Measurements from ENCODE around the gene CA6.
"Not testable (repeated sequence)": the region's sequence is repeated elsewhere in the genome, so short reads cannot be mapped to it uniquely, and the experiment has no call there.

The CA6 gene

DNA sequence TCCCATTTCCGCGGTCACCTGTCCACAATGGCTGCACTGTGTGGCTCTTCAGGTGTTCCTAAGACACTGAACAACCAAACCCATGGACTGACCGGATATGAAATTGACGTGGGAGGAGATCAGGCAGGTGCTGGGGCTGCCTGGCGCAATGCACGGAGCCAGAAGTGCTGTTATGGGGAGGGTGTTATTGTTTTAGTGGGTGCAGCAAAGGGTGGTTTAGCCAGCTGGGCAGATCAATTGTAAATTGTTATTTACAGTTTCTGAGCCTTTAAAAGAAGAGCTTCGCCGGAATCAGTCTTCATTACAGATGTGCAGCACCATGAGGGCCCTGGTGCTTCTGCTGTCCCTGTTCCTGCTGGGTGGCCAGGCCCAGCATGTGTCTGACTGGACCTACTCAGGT is at the start of gene CA6:
CA6 (plus strand) TSS at position 301 of the 400 bp plus-strand sequence; CDS start at position 320, 19 bp downstream.
- DNase-seq (ENCODE audit: low read depth in 2 of 2), result no peak

GRCh38 chr1:8896775-8897174 is 48.9 kb upstream of the CA6 start:
- DNase-seq (ENCODE audit: low read depth in 2 of 2), result not testable (repeated sequence)

- DNase-seq (ENCODE audit: low read depth in 2 of 2), result not testable (repeated sequence)
Observed at GRCh38 chr1:8897505-8897904, 48.2 kb upstream of the CA6 start.

GRCh38 chr1:8898418-8898817 is 47.2 kb upstream of the CA6 start:
- not testable (repeated sequence) for DNase-seq (ENCODE audit: low read depth in 2 of 2)

DNA sequence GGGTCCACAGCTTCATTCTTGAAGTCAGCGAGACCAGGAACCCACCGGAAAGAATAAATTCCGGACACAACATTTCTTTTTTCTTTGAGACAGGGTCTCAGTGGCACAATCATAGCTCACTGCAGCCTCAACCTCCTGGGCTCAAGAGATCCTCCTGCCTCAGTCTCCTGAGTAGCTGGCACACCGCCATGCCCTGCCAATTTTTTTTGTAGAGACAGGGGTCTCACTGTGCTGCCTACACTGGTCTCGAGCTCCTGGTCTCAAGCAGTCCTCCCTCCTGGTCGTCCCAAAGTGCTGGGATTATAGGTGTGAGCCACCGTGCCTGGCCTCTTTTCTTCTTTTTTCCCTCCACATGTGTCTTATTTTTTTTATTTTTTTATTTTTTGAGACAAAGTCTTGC is 46.6 kb upstream of the CA6 start:
- no peak for DNase-seq (ENCODE audit: low read depth in 2 of 2)

DNA sequence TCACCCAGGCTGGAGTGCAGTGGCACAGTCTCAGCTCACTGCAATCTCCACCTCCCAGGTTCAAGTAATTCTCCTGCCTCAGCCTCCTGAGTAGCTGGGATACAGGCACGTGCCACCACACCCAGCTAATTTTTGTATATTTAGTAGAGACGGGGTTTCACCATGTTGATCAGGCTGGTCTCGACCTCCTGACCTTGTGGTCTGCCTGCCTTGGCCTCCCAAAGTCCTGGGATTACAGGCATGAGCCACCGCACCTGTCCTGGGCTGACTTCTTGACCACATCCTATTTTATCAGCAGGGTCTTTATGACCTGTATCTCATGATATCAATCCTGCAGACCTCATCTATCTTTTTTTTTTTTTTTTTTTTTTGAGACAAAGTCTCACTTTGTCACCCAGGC is 45.0 kb upstream of the CA6 start:
- DNase-seq (ENCODE audit: low read depth in 2 of 2), result not testable (repeated sequence)

DNA sequence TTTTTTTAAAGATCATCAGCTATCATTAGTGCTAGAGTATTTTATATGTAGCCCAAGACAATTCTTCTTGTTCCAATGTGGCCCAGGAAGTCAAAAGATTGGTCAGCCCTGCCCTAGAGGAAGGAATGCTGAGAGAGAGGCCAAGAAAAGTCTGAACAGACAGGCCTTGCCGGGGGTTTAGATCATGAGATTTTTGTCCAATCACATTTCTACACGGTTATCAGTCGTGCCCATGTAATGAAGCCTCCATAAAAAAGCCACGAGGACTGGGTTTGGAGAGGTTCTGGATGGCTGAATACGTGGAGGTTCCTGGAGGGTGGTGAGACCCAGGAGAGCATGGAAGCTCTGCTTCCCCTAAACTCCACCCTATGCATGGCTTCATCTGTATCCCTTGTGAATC is 42.9 kb upstream of the CA6 start:
- DNase-seq (ENCODE audit: low read depth in 2 of 2), result no peak

DNA sequence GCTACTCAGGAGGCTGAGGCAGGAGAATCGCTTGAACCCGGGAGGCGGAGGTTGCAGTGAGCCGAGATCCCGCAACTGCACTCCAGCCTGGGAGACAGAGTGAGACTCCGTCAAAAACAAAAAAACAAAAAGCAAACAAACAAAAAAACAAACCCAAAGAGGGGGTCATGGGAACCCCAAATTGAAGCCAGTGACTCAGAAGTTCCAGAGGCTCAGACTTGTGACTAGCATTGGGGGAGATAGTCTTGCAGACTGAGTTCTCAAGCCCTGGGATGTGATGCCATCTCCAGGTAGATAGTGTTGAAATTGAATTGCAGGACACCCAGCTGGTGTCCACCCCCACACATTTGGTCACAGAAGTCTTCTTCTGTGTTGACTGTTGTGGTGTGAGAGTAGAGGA is 42.3 kb upstream of the CA6 start:
- no peak for DNase-seq (ENCODE audit: low read depth in 2 of 2)

DNA sequence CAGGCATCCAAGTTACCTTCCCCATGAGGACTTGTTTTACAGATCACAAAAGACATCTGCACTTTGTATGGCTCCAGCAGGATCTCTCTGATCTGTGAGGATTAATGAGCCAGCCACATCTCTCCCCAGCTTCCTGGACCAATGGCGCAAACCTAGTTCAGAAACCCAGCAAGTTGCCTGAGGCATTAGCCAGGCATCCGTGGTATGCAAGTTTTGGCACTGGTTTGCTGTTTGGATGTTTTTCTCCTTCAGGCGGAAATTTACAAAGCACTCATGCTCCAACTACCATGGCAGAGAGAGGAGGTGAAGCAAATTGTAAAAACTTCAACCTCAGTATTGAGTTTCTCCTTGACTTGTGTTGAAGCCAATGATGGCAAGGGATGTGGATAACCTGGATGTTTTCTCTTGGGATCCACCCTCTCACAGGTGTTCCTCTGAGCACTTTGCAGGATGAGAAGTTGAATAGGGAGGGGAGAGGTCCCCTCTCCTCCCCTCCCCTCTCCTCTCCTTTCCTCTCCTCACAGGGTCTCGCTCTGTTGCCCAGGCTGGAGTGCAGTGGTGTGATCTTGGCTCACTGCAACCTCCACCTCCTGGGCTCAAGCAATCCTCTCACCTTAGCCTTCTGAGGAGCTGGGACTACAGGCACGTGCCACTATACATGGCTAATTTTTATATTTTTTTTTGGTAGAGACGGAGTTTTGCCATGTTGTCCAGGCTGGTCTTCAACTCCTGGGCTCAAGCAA is 41.6 kb upstream of the CA6 start:
- no peak for DNase-seq (ENCODE audit: low read depth in 2 of 2)

DNA sequence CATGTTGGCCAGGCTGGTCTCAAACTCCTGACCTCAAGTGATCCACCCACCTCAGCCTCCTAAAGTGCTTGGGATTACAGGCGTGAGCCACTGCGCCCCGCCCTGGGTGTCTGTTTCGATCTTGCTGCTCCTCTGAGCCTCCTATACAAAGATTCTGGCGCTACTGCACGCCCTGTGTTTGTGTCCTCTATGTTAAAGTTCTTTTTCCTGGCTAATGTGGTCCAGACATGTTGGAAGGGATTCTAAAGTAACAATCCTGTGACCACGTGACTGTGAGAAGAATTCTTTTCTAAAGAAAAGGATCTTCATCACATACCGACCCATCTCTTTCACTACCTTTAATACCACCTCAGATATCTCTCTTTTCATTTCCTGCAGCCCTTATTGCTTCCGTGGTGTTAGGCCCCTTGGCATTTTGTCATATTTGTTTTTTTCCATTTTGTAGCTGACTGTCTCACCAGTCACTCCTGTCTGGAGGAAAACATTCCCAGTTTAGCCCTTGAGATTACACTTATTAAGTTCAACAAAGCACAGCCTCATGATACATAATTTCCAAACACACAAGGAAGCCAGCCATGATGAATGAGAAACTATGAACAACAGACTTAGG is 40.0 kb upstream of the CA6 start:
- no peak for DNase-seq (ENCODE audit: low read depth in 2 of 2)

GRCh38 chr1:8908388-8909151 is 37.1 kb upstream of the CA6 start:
- no peak for DNase-seq (ENCODE audit: low read depth in 2 of 2)

- DNase-seq (ENCODE audit: low read depth in 2 of 2), result no peak
Observed at GRCh38 chr1:8910331-8910730, 35.3 kb upstream of the CA6 start.

DNA sequence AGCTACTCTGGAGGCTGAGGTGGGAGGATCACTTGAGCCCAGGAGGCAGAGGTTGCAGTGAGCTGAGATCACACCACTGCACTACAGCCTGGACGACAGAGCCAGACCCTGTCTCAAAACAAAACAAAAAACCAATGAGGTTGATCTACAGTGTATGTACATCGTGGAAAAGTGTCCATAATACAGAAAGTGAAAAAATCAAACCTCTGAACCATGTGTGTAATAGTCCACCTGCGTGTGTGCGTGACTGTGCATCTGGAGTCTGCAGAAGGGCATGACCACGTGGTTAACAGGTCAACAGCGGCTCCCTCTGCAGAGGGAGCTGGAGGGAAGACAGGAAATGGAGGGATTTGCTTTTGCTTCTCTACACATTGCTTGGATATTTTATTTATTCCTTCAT is 34.8 kb upstream of the CA6 start:
- no peak for DNase-seq (ENCODE audit: low read depth in 2 of 2)

DNA sequence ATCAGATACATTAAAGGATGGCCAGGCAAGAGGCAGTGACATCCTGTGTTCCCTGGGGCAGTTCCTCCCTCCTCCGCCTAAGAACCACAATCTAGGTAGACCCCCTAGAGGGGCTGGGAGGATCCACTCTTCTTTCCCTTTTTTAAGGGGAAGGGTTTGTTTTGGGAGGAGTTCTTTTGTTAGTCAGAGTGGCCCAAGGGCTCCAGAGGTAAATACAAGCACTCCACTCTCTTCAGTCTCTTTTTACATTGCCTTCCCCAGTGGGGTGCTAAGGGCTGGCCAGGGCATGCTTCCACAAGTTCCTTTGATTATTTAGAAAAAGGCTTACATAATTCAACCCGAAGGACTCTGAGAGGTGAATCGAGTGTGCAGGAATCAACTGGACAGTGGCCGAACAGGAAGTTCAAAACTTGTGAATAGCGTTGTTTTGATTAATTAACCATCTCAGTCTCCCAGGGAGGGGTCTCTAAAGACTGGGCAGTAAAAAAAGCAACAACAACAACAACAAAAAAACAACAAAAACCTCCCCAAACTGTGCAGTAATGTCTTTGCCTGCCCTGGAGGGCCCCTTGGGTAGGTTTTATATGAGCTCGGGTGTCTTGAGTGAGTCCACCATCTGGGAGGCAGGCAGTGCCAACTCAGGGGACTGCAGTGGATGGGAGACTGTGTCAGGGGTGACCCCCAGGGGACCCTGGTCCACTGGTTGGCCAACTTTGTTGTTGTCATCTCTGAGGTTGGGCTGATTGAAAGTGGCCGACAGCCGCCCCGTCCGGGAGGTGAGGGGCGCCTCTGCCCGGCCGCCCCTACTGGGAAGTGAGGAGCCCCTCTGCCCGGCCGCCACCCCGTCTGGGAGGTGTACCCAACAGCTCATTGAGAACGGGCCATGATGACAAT is 34.0 kb upstream of the CA6 start:
- DNase-seq (ENCODE audit: low read depth in 2 of 2), result no peak

DNA sequence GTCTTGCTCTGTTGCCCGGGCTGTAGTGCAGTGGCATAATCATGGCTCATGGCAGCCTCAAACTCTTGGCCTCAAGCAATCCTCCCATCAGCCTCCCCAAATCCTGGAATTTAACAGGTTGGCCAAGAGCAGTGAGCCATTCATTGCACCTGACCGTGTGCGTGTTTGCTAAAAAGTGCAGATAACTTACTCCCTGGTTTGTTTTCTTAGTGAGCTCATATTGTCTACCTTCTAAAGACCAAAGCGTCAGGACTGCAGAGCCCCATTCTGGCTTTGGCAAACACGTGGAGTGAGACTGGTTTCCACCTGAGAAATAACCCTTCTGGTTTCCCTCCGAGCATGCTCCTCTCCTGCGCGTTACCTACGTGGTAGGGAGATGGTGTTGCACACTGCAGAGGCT is 32.2 kb upstream of the CA6 start:
- no peak for DNase-seq (ENCODE audit: low read depth in 2 of 2)

DNA sequence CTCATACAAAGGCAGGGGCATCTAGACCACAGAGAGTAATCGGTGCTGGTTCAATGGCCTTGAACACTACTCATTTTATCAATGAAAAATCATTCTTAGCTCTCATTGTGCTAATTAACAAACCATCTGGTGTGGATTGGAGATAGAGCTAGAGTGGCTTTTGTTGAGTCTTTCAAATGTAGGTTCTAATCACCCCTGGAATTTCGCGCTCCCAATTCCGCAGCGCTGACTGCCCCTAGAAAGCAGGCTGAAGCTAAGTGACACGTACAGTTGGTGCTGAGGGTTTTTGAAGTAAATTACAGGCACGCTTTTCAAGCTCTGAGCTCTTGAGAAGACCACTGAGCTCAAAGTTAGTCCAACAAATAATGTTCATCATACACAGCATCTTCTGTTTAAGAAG is 31.2 kb upstream of the CA6 start:
- DNase-seq (ENCODE audit: low read depth in 2 of 2), result no peak

DNA sequence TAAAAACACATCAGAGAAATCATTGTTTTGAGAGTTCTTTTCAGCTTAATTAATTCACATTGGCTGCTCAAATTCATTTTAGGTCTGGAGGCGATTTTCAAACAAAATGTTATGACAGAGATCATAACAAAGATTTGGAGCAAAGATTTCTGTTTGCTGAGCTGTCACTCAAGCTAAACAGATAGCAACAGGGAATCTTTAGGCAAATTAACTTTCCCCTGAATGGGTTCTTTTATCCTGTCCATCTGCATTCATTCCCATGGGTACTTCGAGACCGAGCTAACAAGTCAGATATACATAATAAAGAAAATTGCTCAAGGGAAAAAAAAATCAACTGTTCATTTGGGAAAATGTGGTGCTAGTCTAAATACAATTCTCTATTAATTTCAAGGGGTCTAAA is 30.2 kb upstream of the CA6 start:
- DNase-seq (ENCODE audit: low read depth in 2 of 2), result no peak

- not testable (repeated sequence) for DNase-seq (ENCODE audit: low read depth in 2 of 2)
Observed at GRCh38 chr1:8917536-8917935, 28.1 kb upstream of the CA6 start.

- DNase-seq (ENCODE audit: low read depth in 2 of 2), result no peak
Observed at GRCh38 chr1:8922962-8923361, 22.7 kb upstream of the CA6 start.

DNA sequence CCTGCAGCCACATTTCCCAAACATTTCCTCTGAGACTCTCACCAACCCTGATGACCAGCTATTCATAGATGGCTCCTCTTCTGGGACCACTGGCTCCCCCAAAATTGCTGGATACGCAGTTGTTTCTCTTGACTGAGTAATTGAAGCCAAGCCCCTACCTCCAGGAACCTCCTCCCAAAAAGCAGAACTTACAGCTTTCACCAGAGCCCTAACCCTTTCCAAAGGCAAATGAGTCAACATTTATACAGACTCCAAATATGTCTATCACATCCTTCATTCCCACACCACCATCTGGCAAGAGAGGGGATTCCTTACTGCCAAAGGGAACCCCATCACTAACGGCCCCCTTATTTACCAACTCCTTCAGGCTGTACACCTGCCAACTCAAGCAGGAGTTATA is 20.3 kb upstream of the CA6 start:
- DNase-seq (ENCODE audit: low read depth in 2 of 2), result no peak

- no peak for DNase-seq (ENCODE audit: low read depth in 2 of 2)
Observed at GRCh38 chr1:8925960-8926359, 19.7 kb upstream of the CA6 start.

Measured in activated CD4-positive, alpha-beta T cell treated with anti-CD3 and anti-CD28 coated beads for 24 hours (primary cell).